IMR-90 (cell line): ENCODE results near the gene PLXNA4.

Experiments
- MAZ ChIP-seq: IDR thresholded peaks from 2 replicates; pipeline ENCODE4 v1.6.1; 2012; ENCODE audit warnings: low read depth, mild to moderate bottlenecking, low read length, improper control_type of control experiment, moderate library complexity, borderline replicate concordance
- SMC3 ChIP-seq: fragments of 150-350 bp; IDR thresholded peaks from 2 replicates; pipeline ENCODE4 v1.6.1; 2016; ENCODE audit warnings: low read depth, mild to moderate bottlenecking, antibody characterized with exemption, low read length, moderate library complexity
- TF ChIP-seq, protein P1 (sequence below): conservative IDR thresholded peaks from 2 replicates; pipeline ENCODE4 v1.5.1; 2012; ENCODE audit warnings: mild to moderate bottlenecking, low read depth, low read length, improper control_type of control experiment

DNA sequence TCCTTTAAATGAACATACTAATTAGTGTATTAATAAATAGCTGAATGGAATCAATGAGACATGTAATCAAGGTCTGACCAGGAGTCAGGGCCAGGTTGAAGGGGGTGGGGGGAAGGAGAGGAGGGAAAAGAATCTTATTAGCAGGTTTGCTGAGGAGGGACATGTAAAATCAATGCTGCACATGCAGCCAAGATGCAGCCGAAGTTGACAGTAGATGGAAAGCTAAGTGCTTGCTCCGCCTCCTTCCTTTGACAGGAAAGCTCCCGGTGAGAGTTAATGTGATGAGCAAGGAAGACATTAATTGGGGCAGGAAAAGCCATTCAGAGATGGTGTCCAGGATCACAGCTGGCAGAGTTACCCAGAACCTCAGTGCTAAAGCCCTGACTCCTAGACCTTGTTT, 24.4 kb downstream of the PLXNA4 start:
- TF ChIP-seq SMC3 (no peak), MAZ (no peak)
- TF ChIP-seq, protein P1, sequence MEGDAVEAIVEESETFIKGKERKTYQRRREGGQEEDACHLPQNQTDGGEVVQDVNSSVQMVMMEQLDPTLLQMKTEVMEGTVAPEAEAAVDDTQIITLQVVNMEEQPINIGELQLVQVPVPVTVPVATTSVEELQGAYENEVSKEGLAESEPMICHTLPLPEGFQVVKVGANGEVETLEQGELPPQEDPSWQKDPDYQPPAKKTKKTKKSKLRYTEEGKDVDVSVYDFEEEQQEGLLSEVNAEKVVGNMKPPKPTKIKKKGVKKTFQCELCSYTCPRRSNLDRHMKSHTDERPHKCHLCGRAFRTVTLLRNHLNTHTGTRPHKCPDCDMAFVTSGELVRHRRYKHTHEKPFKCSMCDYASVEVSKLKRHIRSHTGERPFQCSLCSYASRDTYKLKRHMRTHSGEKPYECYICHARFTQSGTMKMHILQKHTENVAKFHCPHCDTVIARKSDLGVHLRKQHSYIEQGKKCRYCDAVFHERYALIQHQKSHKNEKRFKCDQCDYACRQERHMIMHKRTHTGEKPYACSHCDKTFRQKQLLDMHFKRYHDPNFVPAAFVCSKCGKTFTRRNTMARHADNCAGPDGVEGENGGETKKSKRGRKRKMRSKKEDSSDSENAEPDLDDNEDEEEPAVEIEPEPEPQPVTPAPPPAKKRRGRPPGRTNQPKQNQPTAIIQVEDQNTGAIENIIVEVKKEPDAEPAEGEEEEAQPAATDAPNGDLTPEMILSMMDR: no peak
